SK-N-SH (cell line): ENCODE data around the gene CACYBP. TPM values are rescaled to one million over a fixed set of nuclear protein-coding genes. Genes with fewer than 3 reads are reported as not detected.
"Not testable (repeated sequence)": the region's sequence is repeated elsewhere in the genome, so short reads cannot be mapped to it uniquely, and the experiment has no call there.

Experiments used
- CTCF ChIA-PET: fragments of 300-600, 350-600 bp; formaldehyde crosslinking; extraction: SDS; loops from one replicate; lab custom pipeline; 2021; lab: Yijun Ruan, JAX
- POLR2A ChIA-PET: fragments of 350-600 bp; sonication (Branson Sonifier 250); formaldehyde crosslinking; extraction: SDS; loops from one replicate; lab custom pipeline; 2020; ENCODE audit warnings: antibody characterized with exemption, inconsistent platforms; lab: Yijun Ruan, JAX
- DNase-seq: peaks from one replicate; pipeline ENCODE4 v3.0.0; 2012
- H2AFZ ChIP-seq: fragments of 200-600 bp; sonication (generic); 2 replicates; pipeline ENCODE4 v1.8.1; 2016; ENCODE audit warnings: antibody characterized with exemption, mild to moderate bottlenecking, low read depth
- H3F3A ChIP-seq: fragments of 200-600 bp; sonication (generic); replicated peaks from 2 replicates; pipeline ENCODE3; 2016; ENCODE audit warnings: antibody characterized with exemption, mild to moderate bottlenecking; ENCODE audit not compliant: insufficient read depth
- H3K27ac ChIP-seq, 2 experiments: fragments of 200-500 bp in 1 of 2; fragments of 200-600 bp in 1 of 2; sonication (Bioruptor generic) in 1 of 2; sonication (generic), shearing (Covaris generic) in 1 of 2; 2 replicates each; pipeline versions ENCODE4 v1.5.1 to v1.6.1; 2014 to 2016; ENCODE audit warnings: low read depth in 2 of 2, inconsistent platforms in 1 of 2, low read length in 1 of 2, mild to moderate bottlenecking in 1 of 2, mixed read lengths in 1 of 2
- H3K27me3 ChIP-seq: fragments of 200-600 bp; sonication (generic), shearing (Covaris generic); 2 replicates; pipeline ENCODE4 v1.6.1; 2016; ENCODE audit warnings: mixed run types; ENCODE audit not compliant: insufficient read depth
- H3K36me3 ChIP-seq, 2 experiments: fragments of 200-500 bp in 1 of 2; fragments of 200-600 bp in 1 of 2; sonication (Bioruptor generic) in 1 of 2; sonication (generic) in 1 of 2; replicated peaks in 1 of 2; 2 replicates each; pipeline versions ENCODE3 to v1.5.1; 2014 to 2016; ENCODE audit warnings: low read length in 1 of 2, mild to moderate bottlenecking in 1 of 2; ENCODE audit not compliant: insufficient read depth in 2 of 2, control insufficient read depth in 1 of 2
- H3K4me1 ChIP-seq, 2 experiments: fragments of 200-500 bp in 1 of 2; fragments of 200-600 bp in 1 of 2; sonication (Bioruptor generic) in 1 of 2; sonication (generic), shearing (Covaris generic) in 1 of 2; 2 replicates each; pipeline versions ENCODE4 v1.5.1 to v1.6.1; 2014 to 2016; ENCODE audit warnings: low read depth in 1 of 2, low read length in 1 of 2, mixed run types in 1 of 2; ENCODE audit not compliant: insufficient read depth in 2 of 2, control insufficient read depth in 1 of 2
- H3K4me2 ChIP-seq: fragments of 200-600 bp; sonication (generic), shearing (Covaris generic); 2 replicates; pipeline ENCODE4 v1.6.1; 2017; ENCODE audit warnings: mixed run types
- H3K4me3 ChIP-seq, 2 experiments: fragments of 200-500 bp in 1 of 2; fragments of 200-600 bp in 1 of 2; sonication (Bioruptor generic) in 1 of 2; sonication (generic), shearing (Covaris generic) in 1 of 2; 2 replicates each; pipeline versions ENCODE4 v1.5.1 to v1.8.1; 2014 to 2016; ENCODE audit warnings: low read depth in 2 of 2, inconsistent platforms in 1 of 2, low read length in 1 of 2, mild to moderate bottlenecking in 1 of 2, mixed read lengths in 1 of 2, moderate library complexity in 1 of 2
- H3K79me2 ChIP-seq: fragments of 200-600 bp; sonication (generic); 2 replicates; pipeline ENCODE4 v1.8.1; 2017; ENCODE audit warnings: mild to moderate bottlenecking; ENCODE audit not compliant: insufficient read depth
- H3K9ac ChIP-seq: fragments of 200-600 bp; sonication (generic); 2 replicates; pipeline ENCODE4 v1.6.1; 2017; ENCODE audit warnings: mixed run types
- H3K9me2 ChIP-seq: fragments of 200-600 bp; sonication (generic); 2 replicates; pipeline ENCODE4 v1.6.1; 2017; ENCODE audit warnings: mixed run types
- H3K9me3 ChIP-seq: fragments of 200-600 bp; sonication (generic); 2 replicates; pipeline ENCODE4 v1.6.1; 2017; ENCODE audit warnings: mixed run types, mild to moderate bottlenecking, moderate library complexity
- H4K20me1 ChIP-seq: fragments of 200-600 bp; sonication (generic); 2 replicates; pipeline ENCODE4 v1.6.1; 2017; ENCODE audit warnings: mild to moderate bottlenecking, mixed run types; ENCODE audit not compliant: insufficient read depth
- CHD2 ChIP-seq: fragments of 150-350 bp; IDR thresholded peaks from 2 replicates; pipeline ENCODE4 v1.6.1; 2018; ENCODE audit warnings: low read length; ENCODE audit not compliant: partially characterized antibody
- EP300 ChIP-seq, 2 experiments: IDR thresholded peaks; 2 replicates each; pipeline versions ENCODE4 v1.4.0 to v1.6.1; 2012; ENCODE audit warnings: borderline replicate concordance in 1 of 2, low read depth in 1 of 2, low read length in 1 of 2
- FOSL2 ChIP-seq: IDR thresholded peaks from 2 replicates; pipeline ENCODE4 v1.4.0; 2012; ENCODE audit warnings: low read depth, mild to moderate bottlenecking, moderate library complexity, borderline replicate concordance
- FOXM1 ChIP-seq: IDR thresholded peaks from 2 replicates; pipeline ENCODE4 v1.4.0; 2012; ENCODE audit warnings: low read depth, mild to moderate bottlenecking
- GABPA ChIP-seq: IDR thresholded peaks from 2 replicates; pipeline ENCODE4 v1.4.0; 2012; ENCODE audit warnings: low read depth, mild to moderate bottlenecking
- GATA2 ChIP-seq: sonication (generic); formaldehyde crosslinking; IDR thresholded peaks from 2 replicates; pipeline ENCODE4 v1.5.0; 2020; ENCODE audit warnings: mild to moderate bottlenecking, missing genetic modification reagents
- JUND ChIP-seq: IDR thresholded peaks from 2 replicates; pipeline ENCODE4 v1.4.0; 2012
- MXI1 ChIP-seq: IDR thresholded peaks from 2 replicates; pipeline ENCODE4 v1.6.1; 2012; ENCODE audit warnings: mild to moderate bottlenecking, low read depth, low read length, improper control_type of control experiment
- RFX5 ChIP-seq: IDR thresholded peaks from 2 replicates; pipeline ENCODE4 v1.6.1; 2012; ENCODE audit warnings: mild to moderate bottlenecking, improper control_type of control experiment, low read length
- RXRA ChIP-seq: IDR thresholded peaks from 2 replicates; pipeline ENCODE4 v1.4.0; 2012; ENCODE audit warnings: low read depth, mild to moderate bottlenecking, borderline replicate concordance
- SIN3A ChIP-seq: IDR thresholded peaks from 2 replicates; pipeline ENCODE4 v1.6.1; 2012; ENCODE audit warnings: low read depth, mild to moderate bottlenecking, low read length, moderate library complexity, borderline replicate concordance
- TAF1 ChIP-seq: IDR thresholded peaks from 2 replicates; pipeline ENCODE4 v1.6.1; 2012; ENCODE audit warnings: low read depth, mild to moderate bottlenecking, low read length, moderate library complexity, borderline replicate concordance
- TCF12 ChIP-seq: IDR thresholded peaks from 2 replicates; pipeline ENCODE4 v1.4.0; 2012
- TEAD4 ChIP-seq: IDR thresholded peaks from 2 replicates; pipeline ENCODE4 v1.4.0; 2012; ENCODE audit warnings: mild to moderate bottlenecking, borderline replicate concordance; ENCODE audit not compliant: insufficient read depth
- WGBS: methylation state at CpG from one replicate; pipeline ENCODE4 v1.1.6; 2017; ENCODE audit warnings: low lambda C conversion rate; 5-methylcytosine and 5-hydroxymethylcytosine counted together
- polyA plus RNA-seq, 3 experiments: library from polyadenylated mRNA; depleted of rRNA; stranded (reverse); fragments of >200 nt; gene quantifications; 2 replicates each; pipeline ENCODE4 v1.2.3, GENCODE V29; 2012
- TF ChIP-seq, protein P1 (sequence below): IDR thresholded peaks from 2 replicates; pipeline ENCODE4 v1.4.0; 2012; ENCODE audit warnings: low read depth, borderline replicate concordance
- TF ChIP-seq, protein P2 (sequence below): IDR thresholded peaks from 2 replicates; pipeline ENCODE4 v1.6.1; 2012; ENCODE audit warnings: mild to moderate bottlenecking, low read depth, low read length, moderate library complexity
- TF ChIP-seq, protein P3 (sequence below): IDR thresholded peaks from 2 replicates; pipeline ENCODE4; 2012
- TF ChIP-seq, protein P4 (sequence below): fragments of 150-350 bp; IDR thresholded peaks from 2 replicates; pipeline ENCODE4 v1.6.1; 2017; ENCODE audit warnings: antibody characterized with exemption, low read length, low read depth, borderline replicate concordance

The CACYBP gene
- polyA plus RNA-seq, 1 of the 3 experiments (the other 2 are of a cell fraction) = 56.2 TPM

DNA sequence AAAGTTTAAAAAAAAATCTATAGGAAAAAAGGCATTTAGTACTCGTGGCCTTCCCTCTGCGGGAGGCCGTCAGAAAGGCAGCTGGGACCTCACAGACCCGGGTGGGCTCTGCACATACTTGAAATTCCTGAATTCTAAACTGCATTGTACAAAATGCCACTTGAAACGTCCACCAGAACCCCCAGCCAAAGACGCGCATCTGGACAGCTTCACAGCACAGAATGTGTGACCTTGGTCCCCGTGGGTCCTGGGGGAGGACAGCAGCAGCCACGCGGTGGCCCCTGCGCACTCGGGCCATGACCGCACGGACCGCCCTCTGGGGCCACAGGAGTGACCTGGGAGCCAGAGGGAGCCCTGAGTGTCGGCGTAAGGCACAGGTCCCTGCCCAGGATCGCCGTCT lies 44.1 kb downstream of the CACYBP start:
- H3K9ac ChIP-seq = no peak overlapping the region
- H2AFZ ChIP-seq = no peak overlapping the region
- no peak overlapping the region for H3K4me2 ChIP-seq
- 50% methylated on average over 17 of the region's 19 CpGs for WGBS
- no peaks in the 10 kb centered on the region for H3K79me2 ChIP-seq
- ChIA-PET CTCF (no interaction called here), POLR2A (no interaction called here)
- no peaks in the 10 kb centered on the region for H4K20me1 ChIP-seq
- H3K27me3 ChIP-seq = no peaks in the 10 kb centered on the region
- H3K9me2 ChIP-seq = no peaks in the 10 kb centered on the region
- no peak overlapping the region for H3K4me3 ChIP-seq
- no peak for TF ChIP-seq GABPA
- TF ChIP-seq, protein P1, sequence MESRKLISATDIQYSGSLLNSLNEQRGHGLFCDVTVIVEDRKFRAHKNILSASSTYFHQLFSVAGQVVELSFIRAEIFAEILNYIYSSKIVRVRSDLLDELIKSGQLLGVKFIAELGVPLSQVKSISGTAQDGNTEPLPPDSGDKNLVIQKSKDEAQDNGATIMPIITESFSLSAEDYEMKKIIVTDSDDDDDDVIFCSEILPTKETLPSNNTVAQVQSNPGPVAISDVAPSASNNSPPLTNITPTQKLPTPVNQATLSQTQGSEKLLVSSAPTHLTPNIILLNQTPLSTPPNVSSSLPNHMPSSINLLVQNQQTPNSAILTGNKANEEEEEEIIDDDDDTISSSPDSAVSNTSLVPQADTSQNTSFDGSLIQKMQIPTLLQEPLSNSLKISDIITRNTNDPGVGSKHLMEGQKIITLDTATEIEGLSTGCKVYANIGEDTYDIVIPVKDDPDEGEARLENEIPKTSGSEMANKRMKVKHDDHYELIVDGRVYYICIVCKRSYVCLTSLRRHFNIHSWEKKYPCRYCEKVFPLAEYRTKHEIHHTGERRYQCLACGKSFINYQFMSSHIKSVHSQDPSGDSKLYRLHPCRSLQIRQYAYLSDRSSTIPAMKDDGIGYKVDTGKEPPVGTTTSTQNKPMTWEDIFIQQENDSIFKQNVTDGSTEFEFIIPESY = no peak
- TF ChIP-seq, protein P2, sequence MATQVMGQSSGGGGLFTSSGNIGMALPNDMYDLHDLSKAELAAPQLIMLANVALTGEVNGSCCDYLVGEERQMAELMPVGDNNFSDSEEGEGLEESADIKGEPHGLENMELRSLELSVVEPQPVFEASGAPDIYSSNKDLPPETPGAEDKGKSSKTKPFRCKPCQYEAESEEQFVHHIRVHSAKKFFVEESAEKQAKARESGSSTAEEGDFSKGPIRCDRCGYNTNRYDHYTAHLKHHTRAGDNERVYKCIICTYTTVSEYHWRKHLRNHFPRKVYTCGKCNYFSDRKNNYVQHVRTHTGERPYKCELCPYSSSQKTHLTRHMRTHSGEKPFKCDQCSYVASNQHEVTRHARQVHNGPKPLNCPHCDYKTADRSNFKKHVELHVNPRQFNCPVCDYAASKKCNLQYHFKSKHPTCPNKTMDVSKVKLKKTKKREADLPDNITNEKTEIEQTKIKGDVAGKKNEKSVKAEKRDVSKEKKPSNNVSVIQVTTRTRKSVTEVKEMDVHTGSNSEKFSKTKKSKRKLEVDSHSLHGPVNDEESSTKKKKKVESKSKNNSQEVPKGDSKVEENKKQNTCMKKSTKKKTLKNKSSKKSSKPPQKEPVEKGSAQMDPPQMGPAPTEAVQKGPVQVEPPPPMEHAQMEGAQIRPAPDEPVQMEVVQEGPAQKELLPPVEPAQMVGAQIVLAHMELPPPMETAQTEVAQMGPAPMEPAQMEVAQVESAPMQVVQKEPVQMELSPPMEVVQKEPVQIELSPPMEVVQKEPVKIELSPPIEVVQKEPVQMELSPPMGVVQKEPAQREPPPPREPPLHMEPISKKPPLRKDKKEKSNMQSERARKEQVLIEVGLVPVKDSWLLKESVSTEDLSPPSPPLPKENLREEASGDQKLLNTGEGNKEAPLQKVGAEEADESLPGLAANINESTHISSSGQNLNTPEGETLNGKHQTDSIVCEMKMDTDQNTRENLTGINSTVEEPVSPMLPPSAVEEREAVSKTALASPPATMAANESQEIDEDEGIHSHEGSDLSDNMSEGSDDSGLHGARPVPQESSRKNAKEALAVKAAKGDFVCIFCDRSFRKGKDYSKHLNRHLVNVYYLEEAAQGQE = no peak
- TF ChIP-seq, protein P3, sequence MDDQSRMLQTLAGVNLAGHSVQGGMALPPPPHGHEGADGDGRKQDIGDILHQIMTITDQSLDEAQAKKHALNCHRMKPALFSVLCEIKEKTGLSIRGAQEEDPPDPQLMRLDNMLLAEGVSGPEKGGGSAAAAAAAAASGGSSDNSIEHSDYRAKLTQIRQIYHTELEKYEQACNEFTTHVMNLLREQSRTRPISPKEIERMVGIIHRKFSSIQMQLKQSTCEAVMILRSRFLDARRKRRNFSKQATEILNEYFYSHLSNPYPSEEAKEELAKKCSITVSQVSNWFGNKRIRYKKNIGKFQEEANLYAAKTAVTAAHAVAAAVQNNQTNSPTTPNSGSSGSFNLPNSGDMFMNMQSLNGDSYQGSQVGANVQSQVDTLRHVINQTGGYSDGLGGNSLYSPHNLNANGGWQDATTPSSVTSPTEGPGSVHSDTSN = no peak
- TF ChIP-seq FOSL2 = no peak
- TF ChIP-seq TEAD4 = no peak
- TF ChIP-seq SIN3A = no peak
- TF ChIP-seq RFX5 = no peak
- TF ChIP-seq RXRA = no peak
- TF ChIP-seq TCF12 = no peak
- TF ChIP-seq EP300 (IDR thresholded peaks at IDR 0.05; ENCODE audit: borderline replicate concordance in 1 of 2, low read depth in 1 of 2, low read length in 1 of 2) = no peak
- no peak for TF ChIP-seq TAF1
- TF ChIP-seq MXI1 = no peak
- no peak for TF ChIP-seq CHD2
- TF ChIP-seq, protein P4, sequence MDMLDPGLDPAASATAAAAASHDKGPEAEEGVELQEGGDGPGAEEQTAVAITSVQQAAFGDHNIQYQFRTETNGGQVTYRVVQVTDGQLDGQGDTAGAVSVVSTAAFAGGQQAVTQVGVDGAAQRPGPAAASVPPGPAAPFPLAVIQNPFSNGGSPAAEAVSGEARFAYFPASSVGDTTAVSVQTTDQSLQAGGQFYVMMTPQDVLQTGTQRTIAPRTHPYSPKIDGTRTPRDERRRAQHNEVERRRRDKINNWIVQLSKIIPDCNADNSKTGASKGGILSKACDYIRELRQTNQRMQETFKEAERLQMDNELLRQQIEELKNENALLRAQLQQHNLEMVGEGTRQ = no peak
- TF ChIP-seq GATA2 = no peak
- TF ChIP-seq FOXM1 = no peak
- no peak for TF ChIP-seq JUND
- H3K36me3 ChIP-seq = no peaks in the 10 kb centered on the region
- H3K4me1 ChIP-seq = no peaks in the 10 kb centered on the region
- H3K27ac ChIP-seq = no peak overlapping the region
- DNase-seq = no peak
- H3K9me3 ChIP-seq = no peaks in the 10 kb centered on the region
- H3F3A ChIP-seq = no peaks in the 10 kb centered on the region

DNA sequence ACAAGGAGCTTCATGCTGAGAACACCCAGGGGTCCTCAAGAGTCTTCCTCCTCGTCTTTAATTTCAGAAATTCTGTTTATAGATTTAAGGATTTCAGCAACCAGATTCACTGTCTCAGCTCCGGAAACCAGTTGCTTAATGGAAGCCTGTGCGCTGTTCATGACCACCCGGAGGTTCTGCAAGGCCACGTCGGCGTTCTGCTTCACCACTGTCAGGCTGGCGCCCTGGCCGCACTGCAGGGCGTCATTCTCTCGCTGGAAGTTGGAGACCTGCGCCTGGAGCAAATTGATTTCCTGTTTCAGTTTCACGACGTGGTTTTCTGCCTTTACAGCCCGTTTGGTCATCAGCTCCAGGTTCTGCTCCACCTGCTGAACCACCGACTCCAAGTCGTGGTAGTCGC lies 44.8 kb downstream of the CACYBP start:
- H3K27ac ChIP-seq, H4K20me1 ChIP-seq, POLR2A ChIA-PET, H3K9me2 ChIP-seq, H2AFZ ChIP-seq, H3K36me3 ChIP-seq, DNase-seq, CTCF ChIA-PET, H3K9ac ChIP-seq, H3K4me3 ChIP-seq, H3K4me2 ChIP-seq, H3K79me2 ChIP-seq, H3K4me1 ChIP-seq, H3K9me3 ChIP-seq, H3F3A ChIP-seq, H3K27me3 ChIP-seq: not testable (repeated sequence)
- 65% methylated on average over 18 of the region's 18 CpGs for WGBS
